ENCODE measurements around the gene MPPED1.

Gene MPPED1

DNA sequence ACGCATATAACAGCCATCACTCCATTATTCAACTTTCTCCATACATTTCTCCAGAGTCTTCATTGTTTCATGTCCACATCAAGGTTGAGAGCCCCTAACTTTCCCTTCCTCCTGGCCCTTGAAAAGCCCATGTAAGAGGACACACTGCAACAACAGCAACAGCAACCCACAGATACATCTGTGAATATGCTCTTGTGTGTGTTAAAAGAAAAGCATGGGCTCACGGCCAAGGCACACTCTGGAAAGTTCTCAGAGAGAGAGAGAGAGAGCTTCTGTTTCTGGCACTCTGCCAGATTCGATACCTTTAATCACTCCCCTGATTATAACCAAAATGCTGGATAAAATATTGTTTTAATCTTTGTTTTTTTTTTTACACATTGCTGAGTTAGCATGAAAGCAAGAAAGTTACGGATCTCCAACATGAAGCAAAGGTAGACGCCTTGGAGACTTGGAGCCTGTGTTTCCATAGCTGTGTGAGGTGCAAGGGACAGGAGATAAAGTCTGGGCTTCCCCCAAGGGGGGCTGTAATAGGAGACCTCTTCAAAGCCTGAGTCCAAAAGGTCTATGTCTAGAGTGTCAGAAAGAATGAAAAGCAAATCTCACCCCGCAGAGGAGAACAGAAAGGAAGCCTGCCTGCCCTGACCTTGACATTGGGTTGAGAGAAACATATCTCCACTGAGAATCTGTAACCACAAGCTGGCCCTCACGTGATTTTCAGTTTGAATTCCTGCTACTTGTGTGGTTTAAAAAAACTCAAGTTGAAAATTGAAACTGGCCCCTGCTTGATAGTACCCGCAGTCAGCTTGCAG lies 33.7 kb upstream of the MPPED1 start:
- peak overlapping the region in 3 of 11 experiments; percentile 11 to 32 (median 22); a peak in 5 of 22 replicates for H3K27ac ChIP-seq

DNA sequence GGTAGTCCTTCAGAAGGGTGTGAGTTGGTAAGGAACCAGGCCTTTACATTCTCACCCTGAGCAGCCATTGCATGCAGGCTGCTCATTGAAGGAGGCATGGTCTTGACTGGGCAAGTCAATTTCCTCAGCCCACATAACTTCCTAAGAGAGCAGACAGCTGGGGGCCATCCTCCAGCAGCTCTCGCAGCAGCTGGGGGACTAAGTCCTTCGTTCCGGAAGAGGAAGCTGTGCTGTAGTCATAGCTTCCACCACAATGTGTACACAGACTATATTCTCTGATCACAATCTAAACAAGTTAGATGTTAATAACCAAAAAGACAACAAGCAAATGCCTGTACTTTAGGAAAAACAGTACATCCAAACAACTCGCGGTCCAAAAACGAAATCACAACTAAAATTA lies 30.1 kb upstream of the MPPED1 start:
- Histone ChIP-seq H3K4me1 (peaks cover 37 to 52% (median 45%) of the 10 kb centered on the region in 10 experiments), H3K36me3 (no peaks in the 10 kb centered on the region), H3K27me3 (no peaks in the 10 kb centered on the region; a peak in 1 of 22 replicates), H3K4me2 (peak overlapping the region; percentile 66 to 94 (median 75)), H4K20me1 (0 out of 22 replicates have a peak, but pooled peaks cover 0 to under 1% (median 0%) of the 10 kb centered on the region in 11 experiments), H3K27ac (peak overlapping the region in 9 of 11 experiments; percentile 40 to 76 (median 61); a peak in 15 of 22 replicates), H3K9me3 (replicated peaks in 1 of 11) (no peaks in the 10 kb centered on the region), H3K9ac (peak overlapping the region in 2 of 11 experiments; percentile 11 to 48; a peak in 2 of 22 replicates), H3K4me3 (no peak overlapping the region)
- TF ChIP-seq Cebpa-rat (IDR thresholded peaks at IDR 0.05), result no peak

More for the DNA sequence above, 33.7 kb upstream of the MPPED1 start:
- Histone ChIP-seq H3K9ac (peak overlapping the region in 8 of 11 experiments; percentile 5 to 46 (median 16); a peak in 8 of 22 replicates), H3K4me3 (no peak overlapping the region; a peak in 2 of 20 replicates), H3K4me2 (peak overlapping the region; percentile 64 to 87 (median 76)), H3K4me1 (peaks cover 37 to 50% (median 47%) of the 10 kb centered on the region in 10 experiments), H3K36me3 (no peaks in the 10 kb centered on the region), H4K20me1 (no peaks in the 10 kb centered on the region), H3K9me3 (replicated peaks in 1 of 11) (peaks cover 8 to 14% (median 12%) of the 10 kb centered on the region in 11 experiments), H3K27me3 (no peaks in the 10 kb centered on the region)
- TF ChIP-seq Cebpa-rat (IDR thresholded peaks at IDR 0.05), result no peak

DNA sequence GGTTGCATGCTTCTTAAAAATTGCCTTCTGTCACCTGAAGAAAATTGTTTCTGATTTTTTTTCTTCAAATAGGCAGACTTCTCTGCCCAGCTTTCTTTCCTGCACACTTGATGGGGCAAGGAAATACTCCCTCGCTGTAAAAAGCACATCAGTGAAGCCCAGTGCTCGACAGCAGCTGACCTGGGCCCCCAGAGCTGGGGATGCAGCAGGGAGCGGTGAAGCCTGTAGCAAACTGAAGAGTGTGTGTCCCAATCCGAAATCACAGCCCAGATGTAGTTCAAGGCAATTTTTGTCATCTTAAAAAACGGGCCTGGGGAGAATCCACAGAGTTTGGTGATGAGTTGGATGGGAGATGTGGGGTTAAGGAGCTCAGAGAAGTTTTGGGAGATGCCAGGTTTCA lies 27.0 kb upstream of the MPPED1 start:
- no peak overlapping the region for H3K27ac ChIP-seq
- H3K27me3 ChIP-seq, result no peaks in the 10 kb centered on the region; a peak in 1 of 22 replicates
- peaks cover 0 to 7% (median 0%) of the 10 kb centered on the region in 11 experiments; a peak in 3 of 22 replicates for H4K20me1 ChIP-seq
- H3K9ac ChIP-seq, result no peak overlapping the region
- H3K4me1 ChIP-seq, result peaks cover 14 to 25% (median 21%) of the 10 kb centered on the region in 10 experiments
- H3K36me3 ChIP-seq, result no peaks in the 10 kb centered on the region
- no peak for TF ChIP-seq Cebpa-rat (IDR thresholded peaks at IDR 0.05)
- no peak overlapping the region for H3K4me3 ChIP-seq
- H3K9me3 ChIP-seq (replicated peaks in 1 of 11), result no peaks in the 10 kb centered on the region
- no peak overlapping the region for H3K4me2 ChIP-seq

DNA sequence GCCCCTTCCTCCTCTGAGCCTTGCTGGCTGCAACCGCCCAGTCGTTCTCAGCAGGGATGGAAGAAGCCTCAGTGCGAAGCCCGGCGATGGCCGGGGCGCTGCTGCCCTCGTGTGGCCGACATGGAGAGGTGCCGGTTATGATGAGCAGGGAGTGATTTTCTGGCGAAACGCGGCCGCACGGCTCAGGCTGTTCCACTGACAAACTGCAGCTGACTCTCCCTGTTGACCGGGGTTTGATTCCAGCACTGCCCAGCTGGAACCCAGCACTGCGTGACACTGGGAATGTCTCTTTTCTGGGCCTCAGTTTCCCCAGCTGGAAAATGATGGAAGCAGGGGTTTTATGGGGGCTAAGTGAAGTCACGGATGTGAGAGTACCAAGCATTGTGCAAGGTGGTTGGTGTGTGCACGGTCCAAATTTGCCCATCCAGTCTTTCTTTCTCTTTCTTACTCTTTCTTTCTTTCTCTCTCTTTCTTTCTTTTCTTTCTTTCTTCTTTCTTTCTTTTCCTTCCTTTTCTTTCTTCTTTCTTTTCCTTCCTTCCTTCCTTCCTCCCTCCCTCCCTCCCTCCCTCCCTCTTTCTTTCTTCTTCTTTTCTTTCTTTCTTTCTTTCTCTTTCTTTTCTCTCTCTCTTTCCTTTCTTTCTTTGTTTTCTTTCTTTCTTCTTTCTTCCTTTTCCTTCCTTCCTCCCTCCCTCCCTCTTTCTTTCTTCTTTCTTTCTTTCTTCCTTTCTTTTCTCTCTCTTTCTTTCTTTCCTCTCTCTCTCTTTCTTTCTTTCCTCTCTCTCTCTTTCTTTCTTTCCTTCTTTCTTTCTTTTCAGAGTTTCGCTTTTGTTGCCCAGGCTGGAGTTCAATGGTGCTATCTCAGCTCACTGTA lies 25.8 kb upstream of the MPPED1 start:
- H3K27me3 ChIP-seq, result no peaks in the 10 kb centered on the region; a peak in 1 of 22 replicates
- H3K36me3 ChIP-seq, result no peaks in the 10 kb centered on the region
- H3K9ac ChIP-seq, result no peak overlapping the region
- H3K9me3 ChIP-seq (replicated peaks in 1 of 11), result no peaks in the 10 kb centered on the region
- H4K20me1 ChIP-seq, result peaks cover 0 to 7% (median 0%) of the 10 kb centered on the region in 11 experiments; a peak in 3 of 22 replicates
- H3K4me2 ChIP-seq, result peak overlapping the region in 10 of 11 experiments; percentile 21 to 78 (median 40); a peak in 12 of 22 replicates
- H3K4me1 ChIP-seq, result peaks cover 12 to 20% (median 17%) of the 10 kb centered on the region in 10 experiments
- no peak for TF ChIP-seq Cebpa-rat (IDR thresholded peaks at IDR 0.05)
- H3K4me3 ChIP-seq, result no peak overlapping the region
- H3K27ac ChIP-seq, result no peak overlapping the region

DNA sequence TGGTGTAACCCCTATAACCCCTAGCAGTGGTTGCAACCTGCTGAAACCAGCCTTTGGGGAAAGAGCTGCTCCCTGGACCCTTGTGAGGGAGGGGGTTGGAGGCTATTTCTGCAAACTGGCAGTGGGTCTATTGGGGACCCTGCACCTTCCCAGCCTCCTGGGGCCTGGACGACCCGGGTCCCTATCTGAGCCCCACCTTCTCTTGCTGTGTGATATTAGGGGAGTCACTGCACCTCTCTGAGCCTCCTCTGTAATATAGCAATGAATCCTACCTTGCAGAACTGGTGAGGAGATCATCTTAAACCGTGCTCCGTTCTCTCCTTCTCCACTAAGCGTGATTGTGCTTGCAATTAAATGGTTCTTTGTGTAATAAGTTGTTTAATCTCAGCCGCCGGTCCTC lies 24.0 kb upstream of the MPPED1 start:
- H3K4me3 ChIP-seq, result no peak overlapping the region
- H3K4me2 ChIP-seq, result no peak overlapping the region
- no peaks in the 10 kb centered on the region for H3K36me3 ChIP-seq
- no peak for TF ChIP-seq Cebpa-rat (IDR thresholded peaks at IDR 0.05)
- no peak overlapping the region for H3K9ac ChIP-seq
- peaks cover 0 to 6% (median 1%) of the 10 kb centered on the region in 10 experiments; a peak in 3 of 20 replicates for H3K4me1 ChIP-seq
- no peak overlapping the region for H3K27ac ChIP-seq
- H3K27me3 ChIP-seq, result no peaks in the 10 kb centered on the region; a peak in 1 of 22 replicates
- peaks cover 0 to 7% (median 0%) of the 10 kb centered on the region in 11 experiments; a peak in 3 of 22 replicates for H4K20me1 ChIP-seq
- H3K9me3 ChIP-seq (replicated peaks in 1 of 11), result no peaks in the 10 kb centered on the region

DNA sequence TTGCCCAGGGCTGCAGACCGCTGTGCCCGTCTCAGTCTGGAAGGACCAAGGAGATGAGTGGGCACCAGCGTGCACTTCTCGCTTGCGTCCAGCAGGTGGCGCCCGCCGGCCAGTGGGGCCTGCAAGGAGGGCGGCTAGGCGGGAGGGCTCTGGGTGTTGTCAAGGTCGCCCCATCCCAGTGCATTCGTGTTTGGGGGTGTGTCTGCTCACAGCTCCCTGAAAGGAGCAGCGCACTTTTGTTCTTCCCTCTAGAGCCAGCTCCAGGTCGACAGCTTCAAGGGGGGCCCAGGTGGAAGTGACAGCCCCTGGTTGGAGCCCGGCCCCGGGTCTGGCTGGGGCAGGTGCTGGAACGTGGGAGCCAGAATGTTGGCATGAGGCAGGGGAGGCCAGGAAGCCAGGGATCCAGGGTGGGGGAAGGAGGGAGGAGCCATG lies 23.4 kb upstream of the MPPED1 start:
- Histone ChIP-seq H3K4me3 (no peak overlapping the region), H3K36me3 (no peaks in the 10 kb centered on the region), H3K9ac (no peak overlapping the region), H3K9me3 (replicated peaks in 1 of 11) (no peaks in the 10 kb centered on the region), H3K27ac (no peak overlapping the region), H4K20me1 (peaks cover 0 to 7% (median 0%) of the 10 kb centered on the region in 11 experiments; a peak in 3 of 22 replicates), H3K4me2 (no peak overlapping the region; a peak in 1 of 22 replicates), H3K4me1 (peaks cover 0 to 6% (median 1%) of the 10 kb centered on the region in 10 experiments; a peak in 3 of 20 replicates), H3K27me3 (no peaks in the 10 kb centered on the region; a peak in 1 of 22 replicates)
- TF ChIP-seq Cebpa-rat (IDR thresholded peaks at IDR 0.05), result no peak

DNA sequence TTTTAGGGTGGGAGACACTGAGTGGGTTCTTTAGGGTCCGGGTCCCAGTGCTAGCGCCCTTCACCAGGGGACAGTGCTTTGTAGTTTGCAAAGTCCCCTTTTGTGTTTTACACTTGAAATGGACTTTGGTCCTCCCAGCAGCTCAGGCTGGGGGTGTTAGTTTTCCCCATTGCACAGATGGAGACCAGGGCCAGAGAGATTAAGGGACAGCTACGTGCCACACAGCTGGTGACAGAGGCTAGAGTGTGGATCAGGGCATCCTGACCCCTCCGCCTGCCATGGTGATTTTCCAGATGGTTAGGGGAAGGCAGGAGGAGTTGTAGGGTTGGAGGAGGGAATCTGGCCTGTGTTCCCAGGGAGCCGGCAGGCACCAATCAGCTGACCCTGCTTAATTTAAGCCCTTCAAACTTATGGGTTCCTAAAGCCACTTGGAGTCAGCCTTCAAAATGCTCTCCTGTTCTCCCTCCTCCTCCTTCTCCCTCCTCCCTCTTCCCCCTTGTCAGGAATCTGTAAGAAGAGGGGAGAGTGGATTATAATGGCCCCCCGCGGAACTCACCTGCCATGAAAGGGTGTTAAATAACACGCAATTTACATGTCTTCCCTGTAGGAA lies 22.5 kb upstream of the MPPED1 start:
- H3K27ac ChIP-seq, result no peak overlapping the region
- no peaks in the 10 kb centered on the region; a peak in 1 of 22 replicates for H3K27me3 ChIP-seq
- no peaks in the 10 kb centered on the region for H3K36me3 ChIP-seq
- no peak overlapping the region for H3K4me3 ChIP-seq
- TF ChIP-seq Cebpa-rat (IDR thresholded peaks at IDR 0.05), result no peak
- H3K9me3 ChIP-seq (replicated peaks in 1 of 11), result no peaks in the 10 kb centered on the region
- peaks cover 0 to 7% (median 0%) of the 10 kb centered on the region in 11 experiments; a peak in 3 of 22 replicates for H4K20me1 ChIP-seq
- H3K4me1 ChIP-seq, result peaks cover 0 to 6% (median 1%) of the 10 kb centered on the region in 10 experiments; a peak in 3 of 20 replicates
- H3K9ac ChIP-seq, result no peak overlapping the region
- no peak overlapping the region for H3K4me2 ChIP-seq

DNA sequence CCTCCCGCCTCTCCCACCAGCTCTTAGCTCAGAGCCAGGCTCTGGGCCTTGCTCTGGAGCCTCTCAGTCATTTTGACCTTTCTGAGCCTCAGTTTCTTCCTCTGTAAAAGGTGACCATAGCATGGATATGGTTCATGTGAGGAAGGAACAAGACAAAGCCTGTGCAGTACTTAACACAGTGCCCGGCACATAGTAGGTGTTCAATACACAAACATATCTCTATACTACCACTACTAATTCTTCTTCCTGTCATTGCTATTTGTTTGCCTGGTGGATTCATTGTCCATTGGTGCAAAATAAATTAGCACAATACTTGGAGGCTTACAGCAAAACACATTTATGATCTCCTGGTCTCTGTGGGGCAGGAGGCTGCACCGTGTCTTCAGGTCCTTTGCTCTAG lies 21.6 kb upstream of the MPPED1 start:
- Histone ChIP-seq H3K27ac (no peak overlapping the region), H4K20me1 (peaks cover 0 to 7% (median 0%) of the 10 kb centered on the region in 11 experiments; a peak in 3 of 22 replicates), H3K4me3 (no peak overlapping the region), H3K9ac (no peak overlapping the region), H3K27me3 (no peaks in the 10 kb centered on the region; a peak in 1 of 22 replicates), H3K4me1 (peaks cover 0 to 4% (median 1%) of the 10 kb centered on the region in 10 experiments; a peak in 3 of 20 replicates), H3K9me3 (replicated peaks in 1 of 11) (no peaks in the 10 kb centered on the region), H3K36me3 (no peaks in the 10 kb centered on the region), H3K4me2 (no peak overlapping the region)
- TF ChIP-seq Cebpa-rat (IDR thresholded peaks at IDR 0.05), result no peak

Data from BLaER1 treated with 17β-estradiol and CSF1 and Interleukin-3, amounts not matched to agents 10 nM and 100 nM (cell line).